Liver (tissue), 9 donors: Measurements from ENCODE around the gene DNM3. TPM values are rescaled to one million over a fixed set of nuclear protein-coding genes. Genes with fewer than 3 reads are reported as not detected.

Source experiments
- DNase-seq: peaks from one replicate; pipeline ENCODE4 v3.0.0-alpha.2; 2017; ENCODE audit warnings: low spot score
- H3K27ac ChIP-seq, 2 donors: one replicate each; pipeline ENCODE4 v1.7.0; 2013; ENCODE audit warnings: inconsistent platforms in 2 of 2, low read length in 2 of 2, control low read depth in 1 of 2, low read depth in 1 of 2, mild to moderate bottlenecking in 1 of 2
- H3K27me3 ChIP-seq, 4 donors: one replicate each; pipeline versions ENCODE4 v1.6.1 to v1.7.0; 2013; ENCODE audit warnings: low read length in 3 of 4, inconsistent platforms in 1 of 4, mild to moderate bottlenecking in 1 of 4, moderate library complexity in 1 of 4; ENCODE audit not compliant: control insufficient read depth in 4 of 4, insufficient read depth in 4 of 4
- H3K36me3 ChIP-seq, 4 donors: one replicate each; pipeline versions ENCODE4 v1.6.1 to v1.7.0; 2013; ENCODE audit warnings: low read length in 3 of 4, mild to moderate bottlenecking in 3 of 4, low read depth in 1 of 4, moderate library complexity in 1 of 4; ENCODE audit not compliant: control insufficient read depth in 4 of 4, insufficient read depth in 3 of 4
- H3K4me1 ChIP-seq, 4 donors: one replicate each; pipeline versions ENCODE4 v1.6.1 to v1.7.0; 2013; ENCODE audit warnings: low read length in 3 of 4, mild to moderate bottlenecking in 3 of 4, moderate library complexity in 1 of 4; ENCODE audit not compliant: control insufficient read depth in 4 of 4, insufficient read depth in 4 of 4
- H3K4me3 ChIP-seq, 3 donors: one replicate each; pipeline versions ENCODE4 v1.6.1 to v1.7.0; 2013; ENCODE audit warnings: low read length in 3 of 3, control low read depth in 1 of 3, low read depth in 1 of 3, mild to moderate bottlenecking in 1 of 3
- H3K9ac ChIP-seq, 2 donors: one replicate each; pipeline ENCODE4 v1.7.0; 2013; ENCODE audit warnings: low read length in 2 of 2, mild to moderate bottlenecking in 2 of 2, moderate library complexity in 2 of 2, control low read depth in 1 of 2, low read depth in 1 of 2
- H3K9me3 ChIP-seq, 4 donors: one replicate each; pipeline versions ENCODE4 v1.6.1 to v1.7.0; 2013; ENCODE audit warnings: low read length in 3 of 4; ENCODE audit not compliant: control insufficient read depth in 4 of 4
- CTCF ChIP-seq: fragments of 150-350 bp; IDR thresholded peaks from 2 replicates; pipeline ENCODE4 v1.5.1; 2017; ENCODE audit warnings: improper control_type of control experiment, low read depth, low read length; ENCODE audit not compliant: missing input control
- EGR1 ChIP-seq, 2 donors: IDR thresholded peaks; 2 replicates each; pipeline ENCODE4 v1.6.1; 2016 to 2018; ENCODE audit warnings: antibody characterized with exemption in 2 of 2, low read depth in 2 of 2
- FOXA1 ChIP-seq: IDR thresholded peaks from 2 replicates; pipeline ENCODE4 v1.6.1; 2016; ENCODE audit warnings: antibody characterized with exemption
- FOXA2 ChIP-seq: IDR thresholded peaks from 2 replicates; pipeline ENCODE4 v1.6.1; 2016; ENCODE audit warnings: antibody characterized with exemption
- GABPA ChIP-seq, 2 donors: IDR thresholded peaks in 1 of 2; conservative IDR thresholded peaks in 1 of 2; 2 replicates each; pipeline ENCODE4 v1.6.1; 2016; ENCODE audit warnings: antibody characterized with exemption in 2 of 2, mild to moderate bottlenecking in 1 of 2, moderate library complexity in 1 of 2
- HNF4A ChIP-seq, 2 donors: conservative IDR thresholded peaks; 2 replicates each; pipeline ENCODE4 v1.6.1; 2016; ENCODE audit warnings: antibody characterized with exemption in 2 of 2, mild to moderate bottlenecking in 2 of 2
- HNF4G ChIP-seq: IDR thresholded peaks from 2 replicates; pipeline ENCODE4 v1.6.1; 2016; ENCODE audit warnings: antibody characterized with exemption
- JUND ChIP-seq, 2 donors: IDR thresholded peaks; 2 replicates each; pipeline ENCODE4 v1.6.1; 2016; ENCODE audit warnings: antibody characterized with exemption in 2 of 2
- MAX ChIP-seq: IDR thresholded peaks from 2 replicates; pipeline ENCODE4 v1.6.1; 2016; ENCODE audit warnings: antibody characterized with exemption
- NR2F2 ChIP-seq: IDR thresholded peaks from 2 replicates; pipeline ENCODE4 v1.6.1; 2016; ENCODE audit warnings: antibody characterized with exemption
- RAD21 ChIP-seq, 2 donors: IDR thresholded peaks; 2 replicates each; pipeline ENCODE4 v1.6.1; 2016; ENCODE audit warnings: antibody characterized with exemption in 2 of 2, mild to moderate bottlenecking in 2 of 2
- RXRA ChIP-seq, 2 donors: IDR thresholded peaks; 2 replicates each; pipeline ENCODE4 v1.6.1; 2017 to 2018; ENCODE audit warnings: antibody characterized with exemption in 2 of 2, mild to moderate bottlenecking in 1 of 2
- SP1 ChIP-seq: IDR thresholded peaks from 2 replicates; pipeline ENCODE4 v1.6.1; 2018; ENCODE audit warnings: antibody characterized with exemption, mild to moderate bottlenecking
- TAF1 ChIP-seq: conservative IDR thresholded peaks from 2 replicates; pipeline ENCODE4 v1.6.1; 2016; ENCODE audit warnings: antibody characterized with exemption, mild to moderate bottlenecking
- YY1 ChIP-seq: IDR thresholded peaks from 2 replicates; pipeline ENCODE4 v1.6.1; 2016; ENCODE audit warnings: antibody characterized with exemption, mild to moderate bottlenecking
- ZBTB33 ChIP-seq: IDR thresholded peaks from 2 replicates; pipeline ENCODE4 v1.6.1; 2016; ENCODE audit warnings: antibody characterized with exemption
- WGBS: extraction: QIAGEN DNeasy Blood & Tissue Kit; methylation state at CpG from one replicate; pipeline ENCODE4 v1.1.7; 2013; 5-methylcytosine and 5-hydroxymethylcytosine counted together
- polyA plus RNA-seq, 2 donors: library from polyadenylated mRNA; stranded (reverse) in 1 of 2; unstranded in 1 of 2; fragments of 200-250 nt in 1 of 2; fragments of >200 nt in 1 of 2; fragmentation: Nextera tagmentation in 1 of 2; extraction: Ambion mirVana in 1 of 2; gene quantifications; one replicate each; pipeline versions ENCODE4 v1.2.1 to v1.2.3, GENCODE V29; 2013 to 2015
- total RNA-seq, 2 donors: library from RNA; depleted of rRNA; stranded (reverse); fragments of >200 nt; gene quantifications; one replicate each; pipeline ENCODE4 v1.2.3, GENCODE V29; 2014
- TF ChIP-seq, protein P1 (sequence below): IDR thresholded peaks from 2 replicates; pipeline ENCODE4 v1.6.1; 2016; ENCODE audit warnings: antibody characterized with exemption
- TF ChIP-seq, protein P2 (sequence below): IDR thresholded peaks from 2 replicates; pipeline ENCODE4 v1.6.1; 2016; ENCODE audit warnings: antibody characterized with exemption, mild to moderate bottlenecking
- donor health status: healthy.
- donor health status: healthy.
- donor health status: healthy.
- donor health status: healthy.
- donor health status: healthy.

DNM3 gene
- total and polyA plus RNA-seq, 4 donors: 0.08 to 3.2 (median 1.0) TPM

- Histone ChIP-seq H3K9me3 (no peaks in the 10 kb centered on the region), H3K4me1 (no peaks in the 10 kb centered on the region), H3K9ac (no peak overlapping the region), H3K27ac (no peak overlapping the region), H3K27me3 (no peaks in the 10 kb centered on the region), H3K36me3 (no peaks in the 10 kb centered on the region), H3K4me3 (no peak overlapping the region)
- TF ChIP-seq, protein P1, sequence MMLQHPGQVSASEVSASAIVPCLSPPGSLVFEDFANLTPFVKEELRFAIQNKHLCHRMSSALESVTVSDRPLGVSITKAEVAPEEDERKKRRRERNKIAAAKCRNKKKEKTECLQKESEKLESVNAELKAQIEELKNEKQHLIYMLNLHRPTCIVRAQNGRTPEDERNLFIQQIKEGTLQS: no peak
- TF ChIP-seq RXRA (IDR thresholded peaks at IDR 0.05) (no peak), MAX (no peak), YY1 (no peak), HNF4A (conservative IDR thresholded peaks at IDR 0.05) (no peak), FOXA1 (no peak), GABPA (IDR thresholded peaks at IDR 0.05 in 1 of 2, conservative IDR thresholded peaks at IDR 0.05 in 1 of 2) (no peak), FOXA2 (no peak), HNF4G (no peak), RAD21 (IDR thresholded peaks at IDR 0.05) (no peak), EGR1 (IDR thresholded peaks at IDR 0.05; ENCODE audit: low read depth in 2 of 2) (no peak), NR2F2 (no peak), SP1 (no peak), TAF1 (no peak), CTCF (no peak), ZBTB33 (no peak), JUND (IDR thresholded peaks at IDR 0.05) (no peak)
- TF ChIP-seq, protein P2, sequence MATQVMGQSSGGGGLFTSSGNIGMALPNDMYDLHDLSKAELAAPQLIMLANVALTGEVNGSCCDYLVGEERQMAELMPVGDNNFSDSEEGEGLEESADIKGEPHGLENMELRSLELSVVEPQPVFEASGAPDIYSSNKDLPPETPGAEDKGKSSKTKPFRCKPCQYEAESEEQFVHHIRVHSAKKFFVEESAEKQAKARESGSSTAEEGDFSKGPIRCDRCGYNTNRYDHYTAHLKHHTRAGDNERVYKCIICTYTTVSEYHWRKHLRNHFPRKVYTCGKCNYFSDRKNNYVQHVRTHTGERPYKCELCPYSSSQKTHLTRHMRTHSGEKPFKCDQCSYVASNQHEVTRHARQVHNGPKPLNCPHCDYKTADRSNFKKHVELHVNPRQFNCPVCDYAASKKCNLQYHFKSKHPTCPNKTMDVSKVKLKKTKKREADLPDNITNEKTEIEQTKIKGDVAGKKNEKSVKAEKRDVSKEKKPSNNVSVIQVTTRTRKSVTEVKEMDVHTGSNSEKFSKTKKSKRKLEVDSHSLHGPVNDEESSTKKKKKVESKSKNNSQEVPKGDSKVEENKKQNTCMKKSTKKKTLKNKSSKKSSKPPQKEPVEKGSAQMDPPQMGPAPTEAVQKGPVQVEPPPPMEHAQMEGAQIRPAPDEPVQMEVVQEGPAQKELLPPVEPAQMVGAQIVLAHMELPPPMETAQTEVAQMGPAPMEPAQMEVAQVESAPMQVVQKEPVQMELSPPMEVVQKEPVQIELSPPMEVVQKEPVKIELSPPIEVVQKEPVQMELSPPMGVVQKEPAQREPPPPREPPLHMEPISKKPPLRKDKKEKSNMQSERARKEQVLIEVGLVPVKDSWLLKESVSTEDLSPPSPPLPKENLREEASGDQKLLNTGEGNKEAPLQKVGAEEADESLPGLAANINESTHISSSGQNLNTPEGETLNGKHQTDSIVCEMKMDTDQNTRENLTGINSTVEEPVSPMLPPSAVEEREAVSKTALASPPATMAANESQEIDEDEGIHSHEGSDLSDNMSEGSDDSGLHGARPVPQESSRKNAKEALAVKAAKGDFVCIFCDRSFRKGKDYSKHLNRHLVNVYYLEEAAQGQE: no peak
- no peak for DNase-seq
- 83% methylated on average over 1 of the region's 1 CpG for WGBS
These were observed 434.2 kb downstream of the DNM3 start for GRCh38 chr1:172275478-172275877.
